ENCODE measurements around the gene MSRB3.

Gene MSRB3

GRCh38 chr12:65409726-65410125 lies 131.2 kb downstream of the MSRB3 start:
- TF ChIP-seq FOXP2 (optimal IDR thresholded peaks at IDR 0.05; ENCODE audit: borderline replicate concordance, extremely low read depth, extremely low read length, insufficient read depth) = no peak
- no peak for TF ChIP-seq TAF1 (IDR thresholded peaks at IDR 0.05; ENCODE audit: borderline replicate concordance, insufficient read depth, low read length)
- no peak for TF ChIP-seq REST (IDR thresholded peaks at IDR 0.05; ENCODE audit: insufficient read depth in 1 of 2, low read depth in 2 of 2, low read length in 2 of 2)
- no peak for TF ChIP-seq SIN3A (IDR thresholded peaks at IDR 0.05; ENCODE audit: borderline replicate concordance, insufficient read depth, low read length)
- TF ChIP-seq POLR2AphosphoS5 (IDR thresholded peaks at IDR 0.05; ENCODE audit: low read depth, low read length) = no peak

- no peak for TF ChIP-seq SIN3A (IDR thresholded peaks at IDR 0.05; ENCODE audit: borderline replicate concordance, insufficient read depth, low read length)
- no peak for TF ChIP-seq TAF1 (IDR thresholded peaks at IDR 0.05; ENCODE audit: borderline replicate concordance, insufficient read depth, low read length)
- TF ChIP-seq REST (IDR thresholded peaks at IDR 0.05; ENCODE audit: insufficient read depth in 1 of 2, low read depth in 2 of 2, low read length in 2 of 2) = no peak
- TF ChIP-seq POLR2AphosphoS5 (IDR thresholded peaks at IDR 0.05; ENCODE audit: low read depth, low read length) = no peak
- no peak for TF ChIP-seq FOXP2 (optimal IDR thresholded peaks at IDR 0.05; ENCODE audit: borderline replicate concordance, extremely low read depth, extremely low read length, insufficient read depth)
These were observed 132.7 kb downstream of the MSRB3 start for GRCh38 chr12:65411171-65411570.

GRCh38 chr12:65414526-65414925 lies 136.0 kb downstream of the MSRB3 start:
- TF ChIP-seq REST (IDR thresholded peaks at IDR 0.05; ENCODE audit: insufficient read depth in 1 of 2, low read depth in 2 of 2, low read length in 2 of 2) (no peak), FOXP2 (optimal IDR thresholded peaks at IDR 0.05; ENCODE audit: borderline replicate concordance, extremely low read depth, extremely low read length, insufficient read depth) (no peak), SIN3A (IDR thresholded peaks at IDR 0.05; ENCODE audit: borderline replicate concordance, insufficient read depth, low read length) (no peak), POLR2AphosphoS5 (IDR thresholded peaks at IDR 0.05; ENCODE audit: low read depth, low read length) (no peak), TAF1 (IDR thresholded peaks at IDR 0.05; ENCODE audit: borderline replicate concordance, insufficient read depth, low read length) (no peak)

- TF ChIP-seq FOXP2 (optimal IDR thresholded peaks at IDR 0.05; ENCODE audit: borderline replicate concordance, extremely low read depth, extremely low read length, insufficient read depth) = no peak
- no peak for TF ChIP-seq REST (IDR thresholded peaks at IDR 0.05; ENCODE audit: insufficient read depth in 1 of 2, low read depth in 2 of 2, low read length in 2 of 2)
- TF ChIP-seq SIN3A (IDR thresholded peaks at IDR 0.05; ENCODE audit: borderline replicate concordance, insufficient read depth, low read length) = no peak
- TF ChIP-seq POLR2AphosphoS5 (IDR thresholded peaks at IDR 0.05; ENCODE audit: low read depth, low read length) = no peak
- TF ChIP-seq TAF1 (IDR thresholded peaks at IDR 0.05; ENCODE audit: borderline replicate concordance, insufficient read depth, low read length) = no peak
These were observed 137.3 kb downstream of the MSRB3 start for GRCh38 chr12:65415826-65416225.
